K562 treated with DMSO at 1 percent for 12 hours (cell line): ENCODE results near the gene ZNF804B. TPM values are rescaled to one million over a fixed set of nuclear protein-coding genes. Genes with fewer than 3 reads are reported as not detected.

Experiments
- total RNA-seq: library from RNA; unstranded; fragments of 300-600 nt; gene quantifications from 2 replicates; pipeline ENCODE4 v1.2.3, GENCODE V29; 2022; ENCODE audit not compliant: insufficient read depth

Gene ZNF804B
- 0.25 TPM in 1 of 2 replicates, not detected in the other for total RNA-seq

GRCh38 chr7:88759230-88760135 is at the start of gene ZNF804B:
Gene ZNF804B, plus strand, starts transcription at chr7:88759700. Its CDS starts 277 bp downstream, at chr7:88759977.

GRCh38 chr7:88795553-88795952 is 36.1 kb downstream of the ZNF804B start, which contains the start of gene TEX47:
Gene TEX47, minus strand, starts transcription at chr7:88795737. Its CDS starts 795 bp downstream, at chr7:88794942.

Other genes starting within 250 kb of the ZNF804B start
- gene TEX47, start 36.0 kb downstream of the ZNF804B start, total RNA-seq = not detected in 2 replicates